ENCODE results near the gene TRPV3. TPM values are rescaled to one million over a fixed set of nuclear protein-coding genes. Genes with fewer than 3 reads are reported as not detected.

Gene TRPV3
- total and polyA plus RNA-seq, 9 of the 15 experiments (the other 6 are each of a cell fraction or from before 2014, with no cell fraction given), result 0.03 to 0.42 (median 0.11) TPM; not detected in 1

DNA sequence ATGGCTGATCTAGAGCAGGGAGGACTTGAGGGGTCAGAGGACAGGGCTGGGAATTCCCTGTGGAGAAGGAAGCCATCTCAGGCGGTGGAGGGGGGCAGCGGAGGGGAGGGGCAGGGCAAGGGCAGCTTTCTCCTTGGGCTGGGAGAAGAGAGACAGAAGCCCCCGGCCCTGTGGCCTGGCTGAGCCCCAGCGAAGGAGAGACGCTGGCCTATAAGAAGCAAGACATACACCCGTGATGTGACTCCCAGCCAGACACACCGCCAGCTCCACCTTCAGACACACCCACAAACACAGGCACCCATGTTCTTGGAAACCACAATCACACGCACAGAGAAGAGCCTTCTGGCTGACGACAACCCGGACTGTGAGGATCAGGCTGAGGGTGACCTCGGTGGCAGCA, 10.0 kb downstream of the TRPV3 start:
- no peak for FAIRE-seq
- peaks cover 0 to 40% of the 10 kb centered on the region in 2 experiments; a peak in 2 of 5 replicates for H3K27me3 ChIP-seq (ENCODE audit: control insufficient read depth in 2 of 2, insufficient read depth in 2 of 2, low read length in 2 of 2)
- H3K27ac ChIP-seq (ENCODE audit: extremely low read depth, low read depth, low read length), result no peak overlapping the region
- no peaks in the 10 kb centered on the region for H3K9me1 ChIP-seq (ENCODE audit: control insufficient read depth, insufficient read depth, low read length)
- H3K79me2 ChIP-seq (ENCODE audit: control insufficient read depth, insufficient read depth, low read length), result no peaks in the 10 kb centered on the region
- in situ Hi-C loops (cut with MboI) (no loop called here), intact Hi-C loops (cut with micrococcal nuclease) (no loop called here)
- H3K4me2 ChIP-seq (ENCODE audit: insufficient read depth, low read length), result no peak overlapping the region
- no peaks in the 10 kb centered on the region for H3K9me3 ChIP-seq (replicated peaks; ENCODE audit: control insufficient read depth, insufficient read depth, low read depth, low read length)
- DNase-seq (ENCODE audit: extremely low read depth in 1 of 4, low spot score in 3 of 4), result no peak
- no peak overlapping the region for H2AFZ ChIP-seq (ENCODE audit: low read depth, low read length)
- WGBS (ENCODE audit: insufficient coverage, low coverage, missing lambda C conversion rate), result 2% methylated on average over 5 of the region's 11 CpGs
- H3K4me3 ChIP-seq, result no peak overlapping the region
- ATAC-seq, result no peak
- H3K36me3 ChIP-seq (ENCODE audit: control insufficient read depth, insufficient read depth, low read length), result no peaks in the 10 kb centered on the region
- CTCF ChIA-PET (ENCODE audit: low intra/inter-chr PET ratio), result no interaction called here
- BruUV-seq (replicated peaks), result no TSS peak
- TF ChIP-seq HMG20B (CRISPR knock-in tag; IDR thresholded peaks at IDR 0.05) (no peak), CEBPG (CRISPR knock-in tag; IDR thresholded peaks at IDR 0.05) (no peak), CEBPG (tag; conservative IDR thresholded peaks at IDR 0.05 in 1 of 2, IDR thresholded peaks at IDR 0.05 in 1 of 2) (no peak), THRB (CRISPR knock-in tag; conservative IDR thresholded peaks at IDR 0.05) (no peak), ZSCAN32 (CRISPR knock-in tag; IDR thresholded peaks at IDR 0.05) (no peak), ZNF398 (CRISPR knock-in tag; IDR thresholded peaks at IDR 0.05) (no peak), SMAD1 (IDR thresholded peaks at IDR 0.05; ENCODE audit: low read depth, low read length, partially characterized antibody) (no peak), BCL6 (CRISPR knock-in tag; IDR thresholded peaks at IDR 0.05) (no peak)
- peak overlapping the region in 1 of 2 experiments; percentile 68; a peak in 2 of 4 replicates for H3K9ac ChIP-seq (ENCODE audit: insufficient read depth in 1 of 2, low read depth in 2 of 2, low read length in 2 of 2)
- no peaks in the 10 kb centered on the region; a peak in 1 of 5 replicates for H3K4me1 ChIP-seq (replicated peaks in 1 of 2; ENCODE audit: control insufficient read depth in 2 of 2, insufficient read depth in 2 of 2, low read length in 2 of 2)
- POLR2A ChIA-PET, result no interaction called here
- H4K20me1 ChIP-seq (replicated peaks; ENCODE audit: control insufficient read depth, insufficient read depth, low read length), result no peaks in the 10 kb centered on the region; the same call in 1 of the 2 replicates
